CD4-positive, alpha-beta T cell (primary cell): Measurements from ENCODE around the gene P4HTM. TPM values are rescaled to one million over a fixed set of nuclear protein-coding genes. Genes with fewer than 3 reads are reported as not detected.
A peak's percentile ranks its signal among the peaks of the same experiment; 100 is the strongest.

ENCODE experiments used
- ATAC-seq: fragments of 200-7000 bp; cut with Tn5 transposase; one replicate; pipeline ENCODE4 v1.10.0; 2022; ENCODE audit warnings: mild to moderate bottlenecking; ENCODE audit not compliant: poor library complexity
- CTCF ChIA-PET: fragments of 350-600 bp; sonication (Branson Sonifier 250); formaldehyde crosslinking; loops from one replicate; lab custom pipeline; 2021; ENCODE audit warnings: antibody characterized with exemption, inconsistent platforms; lab: Charles Lee
- POLR2A ChIA-PET: fragments of 350-600 bp; sonication (Branson Sonifier 250); formaldehyde crosslinking; loops from one replicate; lab custom pipeline; 2021; ENCODE audit warnings: antibody characterized with exemption, inconsistent platforms; lab: Charles Lee
- DNase-seq, 14 experiments: peaks; one replicate each; pipeline ENCODE4 v3.0.0-alpha.2; 2013 to 2020; ENCODE audit warnings: mixed read lengths in 2 of 14
- H3K27ac ChIP-seq, 2 donors: one replicate each; pipeline versions ENCODE4 v1.5.1 to v1.7.0; 2013; ENCODE audit warnings: low read length in 2 of 2, low read depth in 1 of 2, mild to moderate bottlenecking in 1 of 2
- H3K27me3 ChIP-seq, 2 experiments: 1 replicate in 1 of 2; 2 replicates in 1 of 2; pipeline versions ENCODE4 v1.6.1 to v1.7.0; 2013; ENCODE audit warnings: low read length in 2 of 2, control low read depth in 1 of 2, mild to moderate bottlenecking in 1 of 2, moderate library complexity in 1 of 2; ENCODE audit not compliant: insufficient read depth in 2 of 2, control insufficient read depth in 1 of 2
- H3K36me3 ChIP-seq: one replicate; pipeline ENCODE4 v1.6.1; 2013; ENCODE audit warnings: low read length, control low read depth; ENCODE audit not compliant: insufficient read depth
- H3K4me1 ChIP-seq: one replicate; pipeline ENCODE4 v1.6.1; 2013; ENCODE audit warnings: low read length, control low read depth; ENCODE audit not compliant: insufficient read depth
- H3K4me3 ChIP-seq: one replicate; pipeline ENCODE4 v1.5.1; 2013; ENCODE audit warnings: mild to moderate bottlenecking, low read length, moderate library complexity
- H3K9me3 ChIP-seq, 2 experiments: 1 replicate in 1 of 2; 2 replicates in 1 of 2; pipeline versions ENCODE4 v1.6.1 to v1.7.0; 2013; ENCODE audit warnings: low read length in 2 of 2, mild to moderate bottlenecking in 2 of 2, control low read depth in 1 of 2, moderate library complexity in 1 of 2; ENCODE audit not compliant: control insufficient read depth in 1 of 2, insufficient read depth in 1 of 2
- H3K27ac Mint-ChIP-seq: one replicate; pipeline ENCODE4 v1.8.0; 2020; ENCODE audit warnings: mixed read lengths
- H3K27me3 Mint-ChIP-seq: one replicate; pipeline ENCODE4 v1.8.0; 2021; ENCODE audit warnings: mixed read lengths
- H3K36me3 Mint-ChIP-seq: one replicate; pipeline ENCODE4 v1.8.0; 2021; ENCODE audit warnings: low read depth, mixed read lengths
- H3K4me1 Mint-ChIP-seq: one replicate; pipeline ENCODE4 v1.8.0; 2021; ENCODE audit warnings: low read depth, mixed read lengths
- H3K4me3 Mint-ChIP-seq: one replicate; pipeline ENCODE4 v1.8.0; 2020; ENCODE audit warnings: mild to moderate bottlenecking, mixed read lengths
- H3K9me3 Mint-ChIP-seq: one replicate; pipeline ENCODE4 v1.8.0; 2020; ENCODE audit warnings: mixed read lengths
- intact Hi-C, 2 experiments: fragments of 100-400 bp; cut with DNase I in 1 of 2; cut with micrococcal nuclease in 1 of 2; formaldehyde crosslinking; loops; one replicate each; pipeline versions ENCODE4 v1.15.1 to v1.9.0; 2023 to 2025; cut with DNase I, micrococcal nuclease
- total RNA-seq, 174 experiments: library from RNA in 2 of 174; stranded (reverse) in 2 of 174; gene quantifications; one replicate each; pipeline ENCODE4 v1.2.3 and lab custom pipeline; 2021 to 2026
- TF ChIP-seq, protein P1 (sequence below): fragments of 200-600 bp; IDR thresholded peaks from one replicate; pipeline ENCODE4 v1.8.0; 2022; ENCODE audit warnings: antibody characterized with exemption, mild to moderate bottlenecking

P4HTM gene
- total RNA-seq, 2 experiments from 2014 or later: 45.9 to 47.0 TPM

- intact Hi-C loops: no loop called here
- ATAC-seq: no peak
- ChIA-PET POLR2A (no interaction called here), CTCF (no interaction called here)
- no peak overlapping the region for H3K27ac ChIP-seq
- TF ChIP-seq, protein P1, sequence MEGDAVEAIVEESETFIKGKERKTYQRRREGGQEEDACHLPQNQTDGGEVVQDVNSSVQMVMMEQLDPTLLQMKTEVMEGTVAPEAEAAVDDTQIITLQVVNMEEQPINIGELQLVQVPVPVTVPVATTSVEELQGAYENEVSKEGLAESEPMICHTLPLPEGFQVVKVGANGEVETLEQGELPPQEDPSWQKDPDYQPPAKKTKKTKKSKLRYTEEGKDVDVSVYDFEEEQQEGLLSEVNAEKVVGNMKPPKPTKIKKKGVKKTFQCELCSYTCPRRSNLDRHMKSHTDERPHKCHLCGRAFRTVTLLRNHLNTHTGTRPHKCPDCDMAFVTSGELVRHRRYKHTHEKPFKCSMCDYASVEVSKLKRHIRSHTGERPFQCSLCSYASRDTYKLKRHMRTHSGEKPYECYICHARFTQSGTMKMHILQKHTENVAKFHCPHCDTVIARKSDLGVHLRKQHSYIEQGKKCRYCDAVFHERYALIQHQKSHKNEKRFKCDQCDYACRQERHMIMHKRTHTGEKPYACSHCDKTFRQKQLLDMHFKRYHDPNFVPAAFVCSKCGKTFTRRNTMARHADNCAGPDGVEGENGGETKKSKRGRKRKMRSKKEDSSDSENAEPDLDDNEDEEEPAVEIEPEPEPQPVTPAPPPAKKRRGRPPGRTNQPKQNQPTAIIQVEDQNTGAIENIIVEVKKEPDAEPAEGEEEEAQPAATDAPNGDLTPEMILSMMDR: no peak
- H3K36me3 Mint-ChIP-seq: peaks cover 10% of the 10 kb centered on the region
- H3K27me3 ChIP-seq: no peaks in the 10 kb centered on the region
- H3K4me3 ChIP-seq: no peak overlapping the region
- no peaks in the 10 kb centered on the region for H3K4me1 Mint-ChIP-seq
- no peak overlapping the region for H3K4me3 Mint-ChIP-seq
- no peaks in the 10 kb centered on the region for H3K9me3 Mint-ChIP-seq
- H3K36me3 ChIP-seq: peaks cover 12% of the 10 kb centered on the region
- DNase-seq: no peak
- H3K27me3 Mint-ChIP-seq: no peaks in the 10 kb centered on the region
- H3K9me3 ChIP-seq: no peaks in the 10 kb centered on the region
- no peaks in the 10 kb centered on the region for H3K4me1 ChIP-seq
- peak overlapping the region; percentile 44 for H3K27ac Mint-ChIP-seq
These were observed 9.2 kb downstream of the P4HTM start for GRCh38 chr3:48999085-48999858.

DNA sequence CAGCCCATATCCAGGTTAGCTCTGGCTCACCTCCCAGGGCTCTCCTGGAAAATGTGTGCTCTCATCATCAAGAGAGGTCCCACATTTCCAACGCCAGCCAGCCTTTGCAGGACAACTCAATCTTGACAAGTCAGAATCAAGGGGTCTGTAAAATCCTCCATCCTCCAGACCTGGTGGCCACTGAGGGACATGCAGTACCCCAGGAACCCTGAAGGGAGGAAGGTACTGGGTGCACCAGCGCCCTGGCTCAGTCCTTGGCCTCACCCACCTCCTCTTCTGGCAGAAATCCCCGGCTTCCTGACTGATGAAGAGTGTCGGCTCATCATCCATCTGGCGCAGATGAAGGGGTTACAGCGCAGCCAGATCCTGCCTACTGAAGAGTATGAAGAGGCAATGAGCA, 11.1 kb downstream of the P4HTM start:
- peaks cover 8% of the 10 kb centered on the region for H3K36me3 ChIP-seq
- DNase-seq (no peak), ATAC-seq (no peak)
- peaks cover under 1% of the 10 kb centered on the region for H3K4me1 Mint-ChIP-seq
- H3K27ac ChIP-seq: no peak overlapping the region
- H3K4me3 Mint-ChIP-seq: no peak overlapping the region
- intact Hi-C loops: no loop called here
- TF ChIP-seq, protein P1: no peak
- ChIA-PET CTCF (no interaction called here), POLR2A (interaction anchor here (1.2 kb wide), 1 partner anchor 28 kb away, joined by 3 read pairs; the partner anchor contains the start of gene IMPDH2)
- no peaks in the 10 kb centered on the region for H3K27me3 Mint-ChIP-seq
- no peak overlapping the region for H3K27ac Mint-ChIP-seq
- peaks cover 3% of the 10 kb centered on the region for H3K4me1 ChIP-seq
- no peak overlapping the region for H3K4me3 ChIP-seq
- H3K9me3 ChIP-seq: no peaks in the 10 kb centered on the region
- no peaks in the 10 kb centered on the region for H3K36me3 Mint-ChIP-seq
- H3K27me3 ChIP-seq: no peaks in the 10 kb centered on the region
- H3K9me3 Mint-ChIP-seq: no peaks in the 10 kb centered on the region

GRCh38 chr3:49004352-49005302, 14.6 kb downstream of the P4HTM start:
- Histone ChIP-seq H3K27ac (no peak overlapping the region), H3K27me3 (no peaks in the 10 kb centered on the region), H3K36me3 (peaks cover 9% of the 10 kb centered on the region), H3K9me3 (no peaks in the 10 kb centered on the region), H3K4me3 (no peak overlapping the region), H3K4me1 (peaks cover 25% of the 10 kb centered on the region)
- peaks cover 24% of the 10 kb centered on the region for H3K4me1 Mint-ChIP-seq
- no peaks in the 10 kb centered on the region for H3K27me3 Mint-ChIP-seq
- DNase-seq (no peak), ATAC-seq (no peak)
- TF ChIP-seq, protein P1: no peak
- CTCF ChIA-PET: interaction anchor here (5.2 kb wide), 1 partner anchor 16 kb away, joined by 100 read pairs; the partner anchor contains the start of gene P4HTM
- H3K36me3 Mint-ChIP-seq: peaks cover 14% of the 10 kb centered on the region
- POLR2A ChIA-PET: interaction anchor here (8.0 kb wide), 1 partner anchor 17 kb away, joined by 331 read pairs; the partner anchor contains the start of genes DALRD3 and NDUFAF3
- H3K9me3 Mint-ChIP-seq: no peaks in the 10 kb centered on the region
- H3K4me3 Mint-ChIP-seq: peak overlapping the region; percentile 15
- H3K27ac Mint-ChIP-seq: no peak overlapping the region
- intact Hi-C loops: loop anchor here in 1 of 2 experiments (5.0 kb wide), 2 partner anchors 702 to 1492 kb away; partner anchors contain the start of genes ELP6 and NME6
